Measurements from ENCODE around the gene SLC6A13.

Gene SLC6A13

DNA sequence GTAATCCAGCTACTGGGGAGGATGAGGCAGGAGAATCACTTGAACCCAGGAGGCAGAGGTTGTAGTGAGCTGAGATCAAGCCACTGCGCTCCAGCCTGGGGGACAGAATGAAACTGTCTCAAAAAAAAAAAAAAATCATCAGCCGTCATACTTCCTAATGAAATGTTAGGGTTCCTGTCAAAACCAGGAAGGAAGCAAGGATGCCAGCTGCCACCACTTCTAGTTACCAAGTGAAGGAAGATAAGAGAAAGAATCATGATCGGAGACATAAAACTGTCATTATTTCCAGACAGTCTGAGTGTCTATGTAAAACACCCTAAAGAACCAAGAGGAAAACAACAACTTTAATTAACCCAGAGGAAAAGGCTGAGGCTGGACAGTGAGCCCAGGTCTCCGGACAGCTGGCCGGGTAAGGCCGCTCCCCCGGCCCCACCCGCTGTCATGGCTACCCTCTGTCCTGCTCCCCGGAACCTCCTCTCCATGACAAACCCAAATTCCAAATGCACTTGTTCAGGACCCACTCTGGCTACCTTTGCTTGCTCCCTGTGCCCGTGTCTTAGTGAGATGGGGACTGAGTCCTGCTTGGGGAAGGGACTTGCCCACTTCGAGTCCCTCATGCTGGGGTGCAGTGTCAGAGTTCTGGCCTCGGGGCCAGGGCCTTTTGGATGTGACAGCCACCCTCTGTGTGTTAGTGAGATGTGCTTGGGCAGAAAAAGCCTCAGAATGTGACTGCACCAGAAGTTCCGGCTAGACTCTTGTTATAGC lies 77.6 kb downstream of the SLC6A13 start:
- Histone ChIP-seq H2AFZ (ENCODE audit: low read depth, low read length) (no peak overlapping the region), H3K79me2 (ENCODE audit: insufficient read depth, low read length) (no peaks in the 10 kb centered on the region), H3K27me3 (ENCODE audit: insufficient read depth, low read length, poor library complexity) (no peaks in the 10 kb centered on the region), H3K4me2 (ENCODE audit: insufficient read depth, low read length) (no peak overlapping the region), H3K4me3 (ENCODE audit: low read depth in 1 of 2, low read length in 2 of 2) (no peak overlapping the region), H4K20me1 (ENCODE audit: insufficient read depth, low read length) (peaks cover 5% of the 10 kb centered on the region; the same call in 1 of the 2 replicates), H3K36me3 (ENCODE audit: insufficient read depth, low read length) (no peaks in the 10 kb centered on the region), H3K9ac (ENCODE audit: low read depth, low read length) (no peak overlapping the region), H3K4me1 (ENCODE audit: insufficient read depth, low read length) (no peaks in the 10 kb centered on the region), H3K27ac (ENCODE audit: low read length) (no peak overlapping the region), H3K9me3 (ENCODE audit: insufficient read depth, low read length, severe bottlenecking) (no peaks in the 10 kb centered on the region)
- ATAC-seq (ENCODE audit: insufficient read depth, low read depth) = no peak
- DNase-seq = no peak
- TF ChIP-seq, protein P1, sequence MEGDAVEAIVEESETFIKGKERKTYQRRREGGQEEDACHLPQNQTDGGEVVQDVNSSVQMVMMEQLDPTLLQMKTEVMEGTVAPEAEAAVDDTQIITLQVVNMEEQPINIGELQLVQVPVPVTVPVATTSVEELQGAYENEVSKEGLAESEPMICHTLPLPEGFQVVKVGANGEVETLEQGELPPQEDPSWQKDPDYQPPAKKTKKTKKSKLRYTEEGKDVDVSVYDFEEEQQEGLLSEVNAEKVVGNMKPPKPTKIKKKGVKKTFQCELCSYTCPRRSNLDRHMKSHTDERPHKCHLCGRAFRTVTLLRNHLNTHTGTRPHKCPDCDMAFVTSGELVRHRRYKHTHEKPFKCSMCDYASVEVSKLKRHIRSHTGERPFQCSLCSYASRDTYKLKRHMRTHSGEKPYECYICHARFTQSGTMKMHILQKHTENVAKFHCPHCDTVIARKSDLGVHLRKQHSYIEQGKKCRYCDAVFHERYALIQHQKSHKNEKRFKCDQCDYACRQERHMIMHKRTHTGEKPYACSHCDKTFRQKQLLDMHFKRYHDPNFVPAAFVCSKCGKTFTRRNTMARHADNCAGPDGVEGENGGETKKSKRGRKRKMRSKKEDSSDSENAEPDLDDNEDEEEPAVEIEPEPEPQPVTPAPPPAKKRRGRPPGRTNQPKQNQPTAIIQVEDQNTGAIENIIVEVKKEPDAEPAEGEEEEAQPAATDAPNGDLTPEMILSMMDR (IDR thresholded peaks at IDR 0.05; ENCODE audit: borderline replicate concordance, extremely low read depth, low read length, poor library complexity, severe bottlenecking) = no peak
- TF ChIP-seq EZH2 (IDR thresholded peaks at IDR 0.05; ENCODE audit: borderline replicate concordance, low read depth, low read length, severe bottlenecking) = no peak

DNA sequence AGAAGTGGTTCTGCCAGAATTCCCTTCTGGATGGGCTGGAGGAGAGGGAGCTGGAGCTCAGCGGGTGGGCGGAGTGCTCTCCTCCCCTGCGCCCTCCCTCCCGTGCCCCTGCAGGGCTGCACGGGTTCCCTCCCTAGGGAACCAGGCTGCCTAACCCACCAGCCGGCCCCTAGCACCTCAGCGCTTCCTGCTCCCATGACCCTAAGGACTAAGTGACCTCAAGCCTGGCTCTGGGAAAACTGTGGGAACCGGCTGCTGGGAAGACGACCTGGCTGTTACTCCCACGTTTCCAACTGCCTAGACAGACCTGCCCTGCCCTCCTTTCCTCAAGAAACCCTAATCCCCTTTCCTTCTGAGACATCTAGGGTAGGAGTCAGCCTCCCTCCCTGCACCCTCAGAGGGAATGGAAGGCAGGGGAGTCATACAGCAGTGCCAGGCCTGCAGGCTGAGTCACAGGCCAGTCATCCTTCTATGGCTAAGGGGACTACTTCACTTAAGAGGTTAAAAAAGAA lies 80.2 kb downstream of the SLC6A13 start:
- no peak overlapping the region for H3K27ac ChIP-seq (ENCODE audit: low read length)
- no peaks in the 10 kb centered on the region for H3K4me1 ChIP-seq (ENCODE audit: insufficient read depth, low read length)
- no peak overlapping the region for H2AFZ ChIP-seq (ENCODE audit: low read depth, low read length)
- H3K4me2 ChIP-seq (ENCODE audit: insufficient read depth, low read length) = no peak overlapping the region
- no peaks in the 10 kb centered on the region for H3K79me2 ChIP-seq (ENCODE audit: insufficient read depth, low read length)
- ATAC-seq (ENCODE audit: insufficient read depth, low read depth) (no peak), DNase-seq (no peak)
- no peak for TF ChIP-seq EZH2 (IDR thresholded peaks at IDR 0.05; ENCODE audit: borderline replicate concordance, low read depth, low read length, severe bottlenecking)
- TF ChIP-seq, protein P1 (IDR thresholded peaks at IDR 0.05; ENCODE audit: borderline replicate concordance, extremely low read depth, low read length, poor library complexity, severe bottlenecking) = no peak
- H3K4me3 ChIP-seq (ENCODE audit: low read depth in 1 of 2, low read length in 2 of 2) = no peak overlapping the region
- no peaks in the 10 kb centered on the region for H3K9me3 ChIP-seq (ENCODE audit: insufficient read depth, low read length, severe bottlenecking)
- H4K20me1 ChIP-seq (ENCODE audit: insufficient read depth, low read length) = peaks cover 5% of the 10 kb centered on the region; the same call in 1 of the 2 replicates
- H3K27me3 ChIP-seq (ENCODE audit: insufficient read depth, low read length, poor library complexity) = no peaks in the 10 kb centered on the region
- no peaks in the 10 kb centered on the region for H3K36me3 ChIP-seq (ENCODE audit: insufficient read depth, low read length)
- no peak overlapping the region for H3K9ac ChIP-seq (ENCODE audit: low read depth, low read length)

DNA sequence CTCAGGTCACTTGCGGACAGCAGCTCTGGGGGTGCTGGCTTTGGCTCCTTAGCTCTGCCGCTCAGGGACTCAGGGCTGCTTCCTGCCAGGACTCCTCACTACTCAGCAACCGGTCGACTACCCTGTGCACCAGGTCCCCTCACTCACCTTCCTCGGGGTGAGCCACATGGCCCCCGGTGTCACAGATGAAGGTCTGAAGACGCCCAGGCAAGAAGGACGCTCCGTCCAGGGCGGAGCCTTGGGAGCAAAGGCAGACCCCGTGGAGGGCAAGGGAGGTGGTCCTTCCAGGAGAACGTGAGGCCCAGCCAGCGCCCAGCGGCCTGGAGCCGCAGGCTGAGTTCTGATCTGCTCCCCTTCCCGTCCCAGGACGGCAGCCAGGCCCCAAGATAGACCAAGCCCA lies 80.7 kb downstream of the SLC6A13 start:
- Histone ChIP-seq H3K9me3 (ENCODE audit: insufficient read depth, low read length, severe bottlenecking) (no peaks in the 10 kb centered on the region), H3K9ac (ENCODE audit: low read depth, low read length) (no peak overlapping the region), H2AFZ (ENCODE audit: low read depth, low read length) (no peak overlapping the region), H3K4me3 (ENCODE audit: low read depth in 1 of 2, low read length in 2 of 2) (no peak overlapping the region), H3K27ac (ENCODE audit: low read length) (no peak overlapping the region), H4K20me1 (ENCODE audit: insufficient read depth, low read length) (peaks cover 5% of the 10 kb centered on the region; the same call in 1 of the 2 replicates), H3K27me3 (ENCODE audit: insufficient read depth, low read length, poor library complexity) (no peaks in the 10 kb centered on the region), H3K4me2 (ENCODE audit: insufficient read depth, low read length) (no peak overlapping the region), H3K36me3 (ENCODE audit: insufficient read depth, low read length) (no peaks in the 10 kb centered on the region), H3K79me2 (ENCODE audit: insufficient read depth, low read length) (no peaks in the 10 kb centered on the region), H3K4me1 (ENCODE audit: insufficient read depth, low read length) (no peaks in the 10 kb centered on the region)
- DNase-seq = no peak
- ATAC-seq (ENCODE audit: insufficient read depth, low read depth) = no peak
- TF ChIP-seq, protein P1 (IDR thresholded peaks at IDR 0.05; ENCODE audit: borderline replicate concordance, extremely low read depth, low read length, poor library complexity, severe bottlenecking) = no peak
- no peak for TF ChIP-seq EZH2 (IDR thresholded peaks at IDR 0.05; ENCODE audit: borderline replicate concordance, low read depth, low read length, severe bottlenecking)
